Smooth muscle cell of the brain vasculature (primary cell): ENCODE measurements around the gene LAMP1.
"Not testable (repeated sequence)": the region's sequence is repeated elsewhere in the genome, so short reads cannot be mapped to it uniquely, and the experiment has no call there.

Experiments used
- DNase-seq: peaks from one replicate; pipeline ENCODE4 v3.0.0-alpha.2; 2012; ENCODE audit warnings: low read depth, low spot score

Gene LAMP1

GRCh38 chr13:113354831-113355610, 58.0 kb downstream of the LAMP1 start:
- DNase-seq = no peak

DNA sequence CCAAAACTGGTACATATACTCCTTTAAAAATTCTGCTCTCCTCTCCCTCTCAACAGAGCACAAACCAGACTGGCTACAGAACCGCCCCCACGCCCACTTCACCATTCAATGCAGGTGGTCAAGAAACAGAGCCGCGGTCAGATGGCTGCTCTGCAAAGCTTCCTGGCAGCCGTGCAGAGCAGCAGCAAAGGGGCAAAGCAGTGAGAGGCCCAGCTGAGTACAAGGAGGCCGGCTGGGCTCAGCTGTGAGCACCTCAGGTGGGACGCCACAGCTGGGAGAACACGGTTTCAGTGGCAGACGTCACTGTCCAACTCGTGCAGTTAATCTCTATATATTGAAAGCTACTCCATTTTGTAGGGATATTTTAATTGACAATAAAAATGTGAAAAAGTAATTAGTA, 58.6 kb downstream of the LAMP1 start:
- no peak for DNase-seq

DNA sequence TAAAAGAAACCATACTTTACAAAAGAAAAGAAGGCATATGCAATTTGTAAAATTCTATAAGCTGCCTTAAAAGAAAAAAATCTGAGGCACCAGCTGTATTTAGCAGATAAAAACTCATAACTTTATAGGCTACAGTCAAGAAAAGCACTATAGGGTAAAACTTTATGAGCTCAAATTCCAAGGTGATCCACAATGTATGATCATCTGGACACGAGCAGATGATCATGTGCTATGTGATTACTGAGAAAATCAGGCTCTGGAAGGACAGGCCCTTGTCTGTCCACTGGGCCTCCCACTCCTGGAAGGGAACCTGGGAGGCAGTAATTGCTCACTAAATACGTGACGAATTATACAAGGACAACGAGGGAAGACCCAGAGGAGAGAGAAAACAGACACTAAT, 59.6 kb downstream of the LAMP1 start:
- DNase-seq = no peak

- DNase-seq = peak; percentile 10
These were observed 60.5 kb downstream of the LAMP1 start for GRCh38 chr13:113357529-113357928.

DNA sequence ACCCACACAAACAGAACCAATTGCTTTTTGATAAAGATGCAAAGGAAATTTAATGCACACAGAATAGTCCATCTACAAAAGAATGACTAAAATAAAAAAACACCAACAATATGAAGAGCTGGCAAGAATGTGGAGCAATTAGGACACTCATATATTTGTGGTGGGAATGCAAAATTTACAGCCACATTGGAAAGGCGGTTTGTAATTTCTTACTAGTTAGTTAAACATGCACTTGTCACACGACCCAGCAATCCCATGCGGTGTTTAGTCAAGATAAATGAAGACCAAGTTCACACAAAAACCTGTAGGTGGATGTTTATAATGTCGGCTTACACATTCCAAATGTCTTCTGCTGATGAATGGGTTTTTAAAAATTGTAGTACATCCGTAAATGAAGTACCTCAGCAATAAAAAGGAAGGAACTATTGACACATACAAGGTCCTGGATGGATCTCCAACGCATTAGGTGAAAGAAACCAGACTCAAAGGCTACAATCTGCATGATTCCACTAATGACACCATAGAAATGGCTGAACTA, 61.7 kb downstream of the LAMP1 start:
- no peak for DNase-seq

DNA sequence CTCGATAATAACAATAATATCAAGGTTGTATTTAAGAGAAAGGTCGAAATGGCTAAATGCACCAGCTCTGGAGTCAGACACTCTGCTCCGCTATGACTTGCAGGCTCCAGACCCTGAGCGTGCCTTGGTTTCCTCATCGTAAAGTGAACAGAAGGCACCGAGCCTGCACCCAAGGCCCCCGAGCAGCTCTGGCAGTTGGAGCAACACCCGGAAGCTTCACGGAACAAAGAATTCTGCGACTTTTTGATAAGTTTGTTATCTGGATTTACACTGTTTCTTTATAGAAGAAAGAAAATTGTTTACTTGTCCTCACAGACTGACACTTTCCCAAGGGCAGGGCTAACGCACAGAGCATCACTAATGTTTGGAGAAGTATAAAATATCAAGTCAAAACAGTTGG, 62.5 kb downstream of the LAMP1 start:
- DNase-seq = no peak

DNA sequence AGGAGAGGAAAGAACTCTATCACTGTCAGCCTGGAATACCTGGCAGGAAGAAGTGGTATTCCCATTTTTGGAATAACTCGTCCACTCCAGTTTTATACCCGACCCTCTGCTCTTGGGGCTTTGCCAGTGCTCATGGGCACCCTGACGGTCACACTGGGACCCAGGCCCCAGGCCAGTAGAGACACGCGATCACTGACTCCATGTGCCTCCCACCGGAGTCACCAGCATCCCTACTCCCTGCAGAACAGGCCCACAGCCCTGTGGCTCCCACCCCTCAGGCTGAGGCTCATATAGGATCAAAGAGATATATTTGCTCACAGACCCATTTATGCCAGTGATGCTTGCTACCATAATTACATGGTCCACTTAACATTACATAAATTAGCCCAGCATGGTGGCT, 63.4 kb downstream of the LAMP1 start:
- no peak for DNase-seq

GRCh38 chr13:113361406-113361805, 64.4 kb downstream of the LAMP1 start:
- DNase-seq = no peak

DNA sequence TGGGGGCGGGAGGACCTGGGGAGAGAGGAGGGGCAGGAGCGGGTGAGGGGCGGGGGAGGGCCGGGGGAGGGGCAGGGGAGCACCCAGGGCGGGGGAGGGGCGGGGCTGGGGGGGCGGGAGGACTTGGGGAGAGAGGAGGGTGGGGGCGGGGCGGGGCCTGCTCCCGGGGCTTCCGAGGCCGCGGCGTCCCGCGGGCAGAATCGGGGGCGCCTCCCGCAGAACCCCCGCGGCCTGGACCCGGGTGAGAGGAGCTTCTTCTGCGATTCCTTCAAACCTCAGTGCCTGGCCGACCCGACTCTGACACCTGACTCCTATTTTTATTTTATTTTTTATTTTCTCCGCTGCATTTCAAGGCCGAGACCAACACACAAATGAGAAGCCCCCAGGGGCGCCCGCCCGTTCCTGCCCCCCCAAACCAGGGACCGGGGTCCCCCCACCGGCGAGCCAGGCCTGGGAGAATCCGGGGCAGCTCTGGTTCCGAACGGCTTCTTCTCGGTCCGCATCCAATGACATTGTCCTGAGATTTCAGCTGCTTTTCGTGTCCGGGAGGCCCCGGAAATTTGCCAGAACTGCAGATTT, 67.4 kb downstream of the LAMP1 start:
- no peak for DNase-seq

- no peak for DNase-seq
These were observed 68.0 kb downstream of the LAMP1 start for GRCh38 chr13:113364901-113365582.

DNA sequence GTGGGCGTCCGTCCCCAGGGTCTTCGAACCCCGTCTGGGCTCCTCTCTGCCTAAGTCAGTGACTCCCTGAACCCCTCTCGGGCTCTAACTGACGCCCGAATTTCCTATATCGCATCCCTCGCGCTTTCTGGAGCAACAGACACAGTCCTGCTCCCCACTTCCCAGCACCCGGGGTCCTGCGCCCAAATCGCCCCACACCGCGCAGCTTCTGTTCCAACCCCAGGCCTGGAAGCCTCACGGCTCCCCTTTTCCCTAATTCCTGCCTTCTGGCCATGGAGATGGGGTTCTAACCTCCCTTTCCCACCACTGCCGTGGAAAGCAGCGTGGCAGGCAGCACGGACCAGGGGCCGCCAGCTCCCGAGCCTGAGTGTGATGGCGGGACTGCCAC, 68.5 kb downstream of the LAMP1 start:
- no peak for DNase-seq

- no peak for DNase-seq
These were observed 69.0 kb downstream of the LAMP1 start for GRCh38 chr13:113365971-113366588.

GRCh38 chr13:113367020-113367560, 70.1 kb downstream of the LAMP1 start:
- no peak for DNase-seq

DNA sequence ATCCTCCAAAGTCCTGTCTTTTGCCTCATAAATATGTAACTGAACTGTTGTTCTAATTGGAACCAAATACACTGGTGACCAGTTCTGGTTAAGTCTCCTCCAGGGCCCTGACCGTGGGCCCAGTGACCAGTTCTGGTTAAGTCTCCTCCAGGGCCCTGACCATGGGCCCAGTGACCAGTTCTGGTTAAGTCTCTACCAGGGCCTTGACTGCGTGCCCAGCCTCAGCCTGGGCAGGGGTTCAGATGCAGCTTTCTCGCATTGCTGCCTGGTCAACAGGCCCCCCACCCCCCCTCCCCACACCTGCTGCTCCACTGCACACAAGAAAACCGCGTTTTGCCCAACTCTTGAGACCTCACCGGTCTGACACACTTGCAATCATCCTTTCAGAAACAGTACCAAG, 70.7 kb downstream of the LAMP1 start:
- DNase-seq = no peak

- not testable (repeated sequence) for DNase-seq
These were observed 71.3 kb downstream of the LAMP1 start for GRCh38 chr13:113368353-113368752.

DNA sequence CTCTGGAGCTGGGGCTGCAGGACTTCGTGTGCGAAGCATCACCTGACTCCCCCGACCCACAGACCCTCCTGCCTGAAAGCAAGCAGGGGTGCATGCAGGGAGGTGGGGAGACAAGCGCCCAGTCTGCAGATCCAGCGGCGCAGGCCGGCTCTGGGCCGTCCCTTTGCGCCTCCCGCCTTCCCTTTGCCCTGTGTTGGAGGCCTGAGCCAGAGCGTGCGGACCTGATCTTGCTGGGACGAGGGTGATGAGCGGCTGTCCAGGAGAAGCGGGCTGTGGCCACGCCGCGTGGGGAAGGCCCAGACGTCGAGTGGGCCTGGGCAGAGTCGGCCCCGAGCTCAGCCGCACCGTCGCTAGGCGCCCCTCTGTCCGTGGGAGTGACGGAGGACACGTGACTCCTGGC, 72.2 kb downstream of the LAMP1 start:
- DNase-seq = no peak

- DNase-seq = no peak
These were observed 72.8 kb downstream of the LAMP1 start for GRCh38 chr13:113369881-113370280.

DNA sequence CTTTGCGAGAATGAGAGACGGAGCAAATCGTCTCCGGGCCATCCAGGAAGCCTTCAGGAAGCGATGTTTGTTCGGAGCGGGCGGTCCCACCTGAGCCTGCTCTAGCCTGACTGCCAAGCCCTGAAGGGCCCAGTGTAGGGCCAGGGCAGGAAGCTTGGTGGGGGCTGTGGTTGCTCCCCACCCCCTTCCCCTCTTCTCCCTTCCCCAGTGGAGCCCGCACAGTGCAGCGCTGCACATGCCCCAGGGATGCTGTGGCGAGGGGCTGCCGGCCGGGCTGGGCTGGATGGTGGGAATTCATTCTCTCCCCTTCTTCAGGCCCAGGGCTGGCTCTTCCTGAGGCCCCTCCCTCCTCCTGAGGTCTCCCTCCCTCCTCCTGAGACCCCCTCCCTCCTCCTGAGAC, 74.0 kb downstream of the LAMP1 start:
- DNase-seq = no peak

DNA sequence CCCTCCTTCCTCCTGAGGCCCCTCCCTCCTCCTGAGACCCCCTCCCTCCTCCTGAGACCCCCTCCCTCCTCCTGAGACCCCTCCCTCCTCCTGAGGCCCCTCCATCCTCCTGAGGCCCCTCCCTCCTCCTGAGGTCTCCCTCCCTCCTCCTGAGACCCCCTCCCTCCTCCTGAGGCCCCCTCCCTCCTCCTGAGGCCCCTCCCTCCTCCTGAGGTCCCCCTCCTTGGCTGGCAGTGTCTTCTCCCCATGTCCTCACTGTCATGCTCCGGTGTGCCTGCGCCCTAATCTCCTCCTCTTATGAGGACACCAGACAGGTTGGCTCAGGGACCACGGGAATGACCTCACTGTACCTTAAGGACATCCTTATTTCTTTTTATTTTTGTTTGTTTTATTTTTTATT, 74.7 kb downstream of the LAMP1 start:
- not testable (repeated sequence) for DNase-seq
